T-cell (primary cell): ENCODE data around the gene HCN1. TPM values are rescaled to one million over a fixed set of nuclear protein-coding genes. Genes with fewer than 3 reads are reported as not detected.

Experiments used
- ATAC-seq, 4 experiments: fragments of 200-7000 bp in 3 of 4; fragments of 150-1000 bp in 1 of 4; cut with Tn5 transposase; replicated peaks in 1 of 4; 1 replicate in 3 of 4; 2 replicates in 1 of 4; pipeline ENCODE4 v1.10.0; 2021; ENCODE audit warnings: moderate library complexity in 3 of 4, mild to moderate bottlenecking in 2 of 4, moderate number of reproducible peaks in 1 of 4
- CTCF ChIA-PET, 2 donors: fragments of 300-600 bp; sonication (Branson Sonifier 250); formaldehyde crosslinking; loops; one replicate each; lab custom pipeline; 2022; ENCODE audit warnings: antibody characterized with exemption in 2 of 2; lab: Charles Lee
- POLR2A ChIA-PET, 2 donors: fragments of 300-600 bp; sonication (Branson Sonifier 250); formaldehyde crosslinking; loops; one replicate each; lab custom pipeline; 2022; ENCODE audit warnings: antibody characterized with exemption in 2 of 2; lab: Charles Lee
- DNase-seq, 35 experiments: peaks; one replicate each; pipeline versions ENCODE4 v3.0.0 to v3.0.0-alpha.2; 2013 to 2023
- H3K27ac ChIP-seq: one replicate; pipeline ENCODE4 v1.5.1; 2013; ENCODE audit warnings: low read length
- H3K27me3 ChIP-seq, 2 experiments: replicated peaks in 1 of 2; 1 replicate in 1 of 2; 2 replicates in 1 of 2; pipeline versions ENCODE4 v1.6.1 to v1.7.0; 2013; ENCODE audit warnings: low read length in 1 of 2, mixed read lengths in 1 of 2; ENCODE audit not compliant: control insufficient read depth in 2 of 2, insufficient read depth in 2 of 2; ENCODE audit errors: extremely low read depth in 1 of 2
- H3K36me3 ChIP-seq, 2 donors: 1 replicate in 1 of 2; 2 replicates in 1 of 2; pipeline versions ENCODE4 v1.6.1 to v1.7.0; 2013; ENCODE audit warnings: low read length in 1 of 2; ENCODE audit not compliant: control insufficient read depth in 2 of 2, insufficient read depth in 1 of 2; ENCODE audit errors: extremely low read depth in 1 of 2
- H3K4me1 ChIP-seq, 2 experiments: 1 replicate in 1 of 2; 2 replicates in 1 of 2; pipeline versions ENCODE4 v1.6.1 to v1.7.0; 2013; ENCODE audit warnings: low read length in 2 of 2, mixed read lengths in 1 of 2; ENCODE audit not compliant: insufficient read depth in 2 of 2, control insufficient read depth in 1 of 2; ENCODE audit errors: extremely low read depth in 1 of 2
- H3K4me3 ChIP-seq, 2 donors: 1 replicate in 1 of 2; 2 replicates in 1 of 2; pipeline versions ENCODE4 v1.5.1 to v1.7.0; 2013; ENCODE audit warnings: mild to moderate bottlenecking in 2 of 2, low read length in 1 of 2, moderate library complexity in 1 of 2; ENCODE audit not compliant: control insufficient read depth in 1 of 2; ENCODE audit errors: extremely low read depth in 1 of 2
- H3K9me3 ChIP-seq: 2 replicates; pipeline ENCODE4 v1.7.0; 2013
- H3K27ac Mint-ChIP-seq, 2 donors: one replicate each; pipeline ENCODE4 v1.8.0; 2020 to 2021; ENCODE audit warnings: mild to moderate bottlenecking in 2 of 2, mixed read lengths in 2 of 2
- H3K27me3 Mint-ChIP-seq, 2 donors: one replicate each; pipeline ENCODE4 v1.8.0; 2021 to 2022; ENCODE audit warnings: mixed read lengths in 2 of 2
- H3K36me3 Mint-ChIP-seq: one replicate; pipeline ENCODE4 v1.8.0; 2021; ENCODE audit warnings: mixed read lengths
- H3K4me1 Mint-ChIP-seq, 3 donors: one replicate each; pipeline ENCODE4 v1.8.0; 2020 to 2022; ENCODE audit warnings: mixed read lengths in 3 of 3, mild to moderate bottlenecking in 1 of 3
- H3K4me3 Mint-ChIP-seq, 3 donors: one replicate each; pipeline ENCODE4 v1.8.0; 2020 to 2022; ENCODE audit warnings: mild to moderate bottlenecking in 3 of 3, mixed read lengths in 3 of 3, moderate library complexity in 3 of 3
- H3K9me3 Mint-ChIP-seq, 3 donors: one replicate each; pipeline ENCODE4 v1.8.0; 2020 to 2022; ENCODE audit warnings: mixed read lengths in 3 of 3
- WGBS: methylation state at CpG from one replicate; pipeline ENCODE4 v1.1.5; 2013; ENCODE audit warnings: missing lambda C conversion rate; ENCODE audit not compliant: insufficient coverage; 5-methylcytosine and 5-hydroxymethylcytosine counted together
- total RNA-seq, 35 experiments: library from RNA in 6 of 35; stranded (reverse) in 6 of 35; fragments of 120-200 nt in 1 of 35; gene quantifications; one replicate each; pipeline versions ENCODE4 v1.2.1 to v1.2.4 and lab custom pipeline; 2013 to 2026

The HCN1 gene
- total RNA-seq, 5 donors from 2014 or later (not counting 1 experiment from before 2014, with no cell fraction given) = not detected

- CTCF ChIA-PET = no interaction called here
- no peak overlapping the region for H3K27ac Mint-ChIP-seq
- no peak overlapping the region for H3K4me3 Mint-ChIP-seq
- POLR2A ChIA-PET = no interaction called here
- Histone ChIP-seq H3K27ac (no peak overlapping the region), H3K4me1 (no peaks in the 10 kb centered on the region), H3K27me3 (no peaks in the 10 kb centered on the region), H3K36me3 (no peaks in the 10 kb centered on the region), H3K9me3 (no peaks in the 10 kb centered on the region), H3K4me3 (no peak overlapping the region)
- H3K4me1 Mint-ChIP-seq = no peaks in the 10 kb centered on the region
- H3K27me3 Mint-ChIP-seq = no peaks in the 10 kb centered on the region
- WGBS = no CpG with 5 or more reads among the region's 1 CpG
- DNase-seq (no peak), ATAC-seq (no peak)
- H3K9me3 Mint-ChIP-seq = peaks cover 3 to 17% (median 14%) of the 10 kb centered on the region in 3 donors
- no peaks in the 10 kb centered on the region for H3K36me3 Mint-ChIP-seq
Observed at GRCh38 chr5:45402804-45403455, 293.2 kb downstream of the HCN1 start.

- H3K4me3 Mint-ChIP-seq = no peak overlapping the region
- DNase-seq (no peak), ATAC-seq (no peak)
- peaks cover 4 to 20% (median 14%) of the 10 kb centered on the region in 3 donors for H3K9me3 Mint-ChIP-seq
- H3K27me3 ChIP-seq = no peaks in the 10 kb centered on the region
- no peaks in the 10 kb centered on the region for H3K9me3 ChIP-seq
- CTCF ChIA-PET = interaction anchor here in 1 of 2 donors (0.6 kb wide), 1 partner anchor 1324 kb away, joined by 4 read pairs; no protein-coding TSS in a partner anchor
- H3K36me3 Mint-ChIP-seq = no peaks in the 10 kb centered on the region
- H3K27ac ChIP-seq = no peak overlapping the region
- no peak overlapping the region for H3K4me3 ChIP-seq
- no peaks in the 10 kb centered on the region for H3K4me1 Mint-ChIP-seq
- no peaks in the 10 kb centered on the region for H3K4me1 ChIP-seq
- WGBS = 60% methylated on average over 1 of the region's 1 CpG
- no peaks in the 10 kb centered on the region for H3K36me3 ChIP-seq
- no peak overlapping the region for H3K27ac Mint-ChIP-seq
- no peaks in the 10 kb centered on the region for H3K27me3 Mint-ChIP-seq
- POLR2A ChIA-PET = interaction anchor here in 1 of 2 donors (0.6 kb wide), 1 partner anchor 39 kb away, joined by 3 read pairs; no protein-coding TSS in a partner anchor
Observed at GRCh38 chr5:45399041-45399440, 297.1 kb downstream of the HCN1 start.

GRCh38 chr5:45385321-45386058, 310.7 kb downstream of the HCN1 start:
- H3K27me3 ChIP-seq = no peaks in the 10 kb centered on the region
- H3K9me3 ChIP-seq = peaks cover 7% of the 10 kb centered on the region
- DNase-seq (no peak), ATAC-seq (no peak)
- 93% methylated on average over 2 of the region's 6 CpGs for whole genome bisulfite sequencing
- no peak overlapping the region for H3K4me3 Mint-ChIP-seq
- ChIA-PET POLR2A (no interaction called here), CTCF (no interaction called here)
- no peaks in the 10 kb centered on the region for H3K27me3 Mint-ChIP-seq
- H3K9me3 Mint-ChIP-seq = peaks cover 20 to 27% (median 21%) of the 10 kb centered on the region in 3 donors
- no peaks in the 10 kb centered on the region for H3K36me3 Mint-ChIP-seq
- no peaks in the 10 kb centered on the region for H3K4me1 Mint-ChIP-seq
- H3K4me3 ChIP-seq = no peak overlapping the region
- no peak overlapping the region for H3K27ac Mint-ChIP-seq
- H3K36me3 ChIP-seq = no peaks in the 10 kb centered on the region
- no peaks in the 10 kb centered on the region for H3K4me1 ChIP-seq
- no peak overlapping the region for H3K27ac ChIP-seq

- peaks cover 12 to 19% (median 16%) of the 10 kb centered on the region in 3 donors for H3K9me3 Mint-ChIP-seq
- H3K4me1 ChIP-seq = no peaks in the 10 kb centered on the region
- H3K4me1 Mint-ChIP-seq = no peaks in the 10 kb centered on the region
- no peaks in the 10 kb centered on the region for H3K27me3 ChIP-seq
- DNase-seq (no peak), ATAC-seq (no peak)
- H3K36me3 Mint-ChIP-seq = no peaks in the 10 kb centered on the region
- no peak overlapping the region for H3K4me3 Mint-ChIP-seq
- no peaks in the 10 kb centered on the region for H3K27me3 Mint-ChIP-seq
- H3K9me3 ChIP-seq = peaks cover 7% of the 10 kb centered on the region
- H3K27ac ChIP-seq = no peak overlapping the region
- no peaks in the 10 kb centered on the region for H3K36me3 ChIP-seq
- H3K27ac Mint-ChIP-seq = no peak overlapping the region
- ChIA-PET POLR2A (no interaction called here), CTCF (no interaction called here)
- no CpG with 5 or more reads among the region's 2 CpGs for whole genome bisulfite sequencing
- no peak overlapping the region for H3K4me3 ChIP-seq
Observed at GRCh38 chr5:45383985-45384384, 312.2 kb downstream of the HCN1 start.

- no CpG with 5 or more reads among the region's 2 CpGs for WGBS
- H3K36me3 Mint-ChIP-seq = no peaks in the 10 kb centered on the region
- H3K27ac Mint-ChIP-seq = no peak overlapping the region
- H3K4me3 Mint-ChIP-seq = no peak overlapping the region
- Histone ChIP-seq H3K36me3 (no peaks in the 10 kb centered on the region), H3K4me3 (no peak overlapping the region), H3K27me3 (no peaks in the 10 kb centered on the region), H3K27ac (no peak overlapping the region), H3K4me1 (no peaks in the 10 kb centered on the region), H3K9me3 (peaks cover 3% of the 10 kb centered on the region)
- DNase-seq (no peak), ATAC-seq (no peak)
- ChIA-PET CTCF (no interaction called here), POLR2A (no interaction called here)
- no peaks in the 10 kb centered on the region for H3K4me1 Mint-ChIP-seq
- no peaks in the 10 kb centered on the region for H3K27me3 Mint-ChIP-seq
- peaks cover 5 to 14% (median 13%) of the 10 kb centered on the region in 3 donors for H3K9me3 Mint-ChIP-seq
Observed at GRCh38 chr5:45382583-45382982, 313.6 kb downstream of the HCN1 start.

GRCh38 chr5:45376417-45376816, 319.8 kb downstream of the HCN1 start:
- Histone ChIP-seq H3K36me3 (no peaks in the 10 kb centered on the region), H3K27ac (no peak overlapping the region), H3K4me3 (no peak overlapping the region), H3K4me1 (no peaks in the 10 kb centered on the region), H3K27me3 (no peaks in the 10 kb centered on the region), H3K9me3 (no peaks in the 10 kb centered on the region)
- DNase-seq (no peak), ATAC-seq (no peak)
- Mint-ChIP-seq H3K27ac (no peak overlapping the region), H3K9me3 (peaks cover 1 to 11% (median 9%) of the 10 kb centered on the region in 3 donors), H3K36me3 (no peaks in the 10 kb centered on the region), H3K4me1 (no peaks in the 10 kb centered on the region), H3K27me3 (no peaks in the 10 kb centered on the region), H3K4me3 (no peak overlapping the region)
- CTCF ChIA-PET = no interaction called here
- POLR2A ChIA-PET = no interaction called here
- WGBS = no CpG with 5 or more reads among the region's 2 CpGs
